ENCODE results near the gene ZNF473. TPM values are rescaled to one million over a fixed set of nuclear protein-coding genes. Genes with fewer than 3 reads are reported as not detected.
A peak's percentile ranks its signal among the peaks of the same experiment; 100 is the strongest.

Gene ZNF473
- 1 to 10 TPM; 6.2 to 9.0 (median 7.5) TPM for polyA plus RNA-seq (ENCODE audit: insufficient read length in 10 of 10)
- long read RNA-seq, donor 1, full-length matches to known transcripts: 5 of 5 reads
- long read RNA-seq, donor 1, partial matches to known transcripts: 0 of 5 reads
- long read RNA-seq, donor 1, other reads (novel, unspliced or antisense): 0 of 5 reads
- long read RNA-seq, donor 2, full-length matches to known transcripts: 3 of 3 reads
- long read RNA-seq, donor 2, partial matches to known transcripts: 0 of 3 reads
- long read RNA-seq, donor 2, other reads (novel, unspliced or antisense): 0 of 3 reads
- long read RNA-seq, donor 3: 0 reads
- long read RNA-seq, donor 4, full-length matches to known transcripts: 1 of 1 reads
- long read RNA-seq, donor 4, partial matches to known transcripts: 0 of 1 reads
- long read RNA-seq, donor 4, other reads (novel, unspliced or antisense): 0 of 1 reads
- long read RNA-seq, donor 5, full-length matches to known transcripts: 2 of 2 reads
- long read RNA-seq, donor 5, partial matches to known transcripts: 0 of 2 reads
- long read RNA-seq, donor 5, other reads (novel, unspliced or antisense): 0 of 2 reads
- long read RNA-seq, donor 6, full-length matches to known transcripts: 7 of 7 reads
- long read RNA-seq, donor 6, partial matches to known transcripts: 0 of 7 reads
- long read RNA-seq, donor 6, other reads (novel, unspliced or antisense): 0 of 7 reads
- long read RNA-seq, donor 7, full-length matches to known transcripts: 2 of 2 reads
- long read RNA-seq, donor 7, partial matches to known transcripts: 0 of 2 reads
- long read RNA-seq, donor 7, other reads (novel, unspliced or antisense): 0 of 2 reads
- long read RNA-seq, donor 8, full-length matches to known transcripts: 2 of 2 reads
- long read RNA-seq, donor 8, partial matches to known transcripts: 0 of 2 reads
- long read RNA-seq, donor 8, other reads (novel, unspliced or antisense): 0 of 2 reads
- long read RNA-seq, donor 9: 0 reads

- peak; percentile 97 to 99 (median 97) for DNase-seq
Observed at GRCh38 chr19:50025794-50026549, at the start of gene ZNF473. TSS of gene ZNF473 (plus strand) at chr19:50026005. CDS start at chr19:50031083, 5,078 bp downstream.

GRCh38 chr19:49976496-49976895 is 49.3 kb upstream of the ZNF473 start:
- no peak for DNase-seq

- DNase-seq: no peak
Observed at GRCh38 chr19:49977076-49977475, 48.7 kb upstream of the ZNF473 start.

- no peak for DNase-seq
Observed at GRCh38 chr19:49977881-49978280, 47.9 kb upstream of the ZNF473 start.

- no peak for DNase-seq
Observed at GRCh38 chr19:49978324-49978723, 47.5 kb upstream of the ZNF473 start.

GRCh38 chr19:49981603-49982593 is 43.9 kb upstream of the ZNF473 start:
- no peak for DNase-seq

GRCh38 chr19:49983645-49984229 is 42.1 kb upstream of the ZNF473 start:
- peak; percentile 24 to 65 (median 60) for DNase-seq

- DNase-seq: no peak
Observed at GRCh38 chr19:49984491-49984890, 41.3 kb upstream of the ZNF473 start.

- DNase-seq: no peak
Observed at GRCh38 chr19:49985871-49986270, 39.9 kb upstream of the ZNF473 start.

- no peak for DNase-seq
Observed at GRCh38 chr19:49986354-49986753, 39.5 kb upstream of the ZNF473 start.

GRCh38 chr19:49987159-49987698 is 38.6 kb upstream of the ZNF473 start:
- peak; percentile 88 to 95 (median 92) for DNase-seq

- DNase-seq: no peak
Observed at GRCh38 chr19:49988007-49988406, 37.8 kb upstream of the ZNF473 start.

- DNase-seq: no peak
Observed at GRCh38 chr19:49988433-49988832, 37.4 kb upstream of the ZNF473 start.

- peak in 1 of 3 donors; percentile 27 for DNase-seq
Observed at GRCh38 chr19:49997709-49998108, 28.1 kb upstream of the ZNF473 start.

- peak in 1 of 3 donors; percentile 6 for DNase-seq
Observed at GRCh38 chr19:49999371-50000010, 26.3 kb upstream of the ZNF473 start.

- no peak for DNase-seq
Observed at GRCh38 chr19:50000038-50000840, 25.6 kb upstream of the ZNF473 start.

GRCh38 chr19:50000841-50001557 is 24.8 kb upstream of the ZNF473 start:
- DNase-seq: no peak

- DNase-seq: no peak
Observed at GRCh38 chr19:50001775-50002174, 24.0 kb upstream of the ZNF473 start.
